PFSK-1 (cell line): ENCODE data around the gene CGN.

Source experiments
- POLR2AphosphoS5 ChIP-seq: IDR thresholded peaks from 2 replicates; pipeline ENCODE4 v1.6.1; 2012; ENCODE audit warnings: low read depth, mild to moderate bottlenecking, control low read depth, low read length, moderate library complexity
- TAF1 ChIP-seq: IDR thresholded peaks from 2 replicates; pipeline ENCODE4 v1.6.1; 2012; ENCODE audit warnings: low read length, control low read depth, borderline replicate concordance; ENCODE audit not compliant: insufficient read depth
- TF ChIP-seq, protein P1 (sequence below), 2 experiments: IDR thresholded peaks; 2 replicates each; pipeline versions ENCODE4 v1.6.1 to v1.8.0; 2011 to 2012; ENCODE audit warnings: low read depth in 2 of 2, low read length in 2 of 2, control low read depth in 1 of 2, inconsistent platforms in 1 of 2, mild to moderate bottlenecking in 1 of 2, moderate library complexity in 1 of 2; ENCODE audit not compliant: insufficient read depth in 1 of 2

DNA sequence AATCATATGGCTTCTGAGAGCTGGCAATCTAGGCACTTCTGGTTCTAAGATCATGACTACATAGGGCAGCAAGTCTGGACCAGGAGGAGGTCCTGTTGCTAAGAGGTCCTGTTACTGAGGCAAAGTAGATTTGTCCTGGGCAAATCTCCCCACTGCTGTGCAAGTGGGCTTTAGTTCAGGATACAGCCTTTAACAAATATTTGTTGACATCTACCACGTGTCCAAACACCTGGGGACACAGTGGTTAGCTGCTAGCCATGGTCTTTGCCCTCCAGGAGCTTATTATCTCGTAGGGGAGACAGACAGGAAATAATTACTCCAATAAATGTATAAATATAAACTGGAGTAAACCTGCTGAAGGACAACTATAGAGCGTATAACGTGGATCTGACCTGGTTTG, 3.2 kb downstream of the CGN start:
- TF ChIP-seq, protein P1, sequence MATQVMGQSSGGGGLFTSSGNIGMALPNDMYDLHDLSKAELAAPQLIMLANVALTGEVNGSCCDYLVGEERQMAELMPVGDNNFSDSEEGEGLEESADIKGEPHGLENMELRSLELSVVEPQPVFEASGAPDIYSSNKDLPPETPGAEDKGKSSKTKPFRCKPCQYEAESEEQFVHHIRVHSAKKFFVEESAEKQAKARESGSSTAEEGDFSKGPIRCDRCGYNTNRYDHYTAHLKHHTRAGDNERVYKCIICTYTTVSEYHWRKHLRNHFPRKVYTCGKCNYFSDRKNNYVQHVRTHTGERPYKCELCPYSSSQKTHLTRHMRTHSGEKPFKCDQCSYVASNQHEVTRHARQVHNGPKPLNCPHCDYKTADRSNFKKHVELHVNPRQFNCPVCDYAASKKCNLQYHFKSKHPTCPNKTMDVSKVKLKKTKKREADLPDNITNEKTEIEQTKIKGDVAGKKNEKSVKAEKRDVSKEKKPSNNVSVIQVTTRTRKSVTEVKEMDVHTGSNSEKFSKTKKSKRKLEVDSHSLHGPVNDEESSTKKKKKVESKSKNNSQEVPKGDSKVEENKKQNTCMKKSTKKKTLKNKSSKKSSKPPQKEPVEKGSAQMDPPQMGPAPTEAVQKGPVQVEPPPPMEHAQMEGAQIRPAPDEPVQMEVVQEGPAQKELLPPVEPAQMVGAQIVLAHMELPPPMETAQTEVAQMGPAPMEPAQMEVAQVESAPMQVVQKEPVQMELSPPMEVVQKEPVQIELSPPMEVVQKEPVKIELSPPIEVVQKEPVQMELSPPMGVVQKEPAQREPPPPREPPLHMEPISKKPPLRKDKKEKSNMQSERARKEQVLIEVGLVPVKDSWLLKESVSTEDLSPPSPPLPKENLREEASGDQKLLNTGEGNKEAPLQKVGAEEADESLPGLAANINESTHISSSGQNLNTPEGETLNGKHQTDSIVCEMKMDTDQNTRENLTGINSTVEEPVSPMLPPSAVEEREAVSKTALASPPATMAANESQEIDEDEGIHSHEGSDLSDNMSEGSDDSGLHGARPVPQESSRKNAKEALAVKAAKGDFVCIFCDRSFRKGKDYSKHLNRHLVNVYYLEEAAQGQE (IDR thresholded peaks at IDR 0.05; ENCODE audit: insufficient read depth in 1 of 2, low read depth in 2 of 2, low read length in 2 of 2), result no peak
- no peak for TF ChIP-seq POLR2AphosphoS5
- TF ChIP-seq TAF1, result no peak
